Tibial nerve (tissue), 3 donors: ENCODE results near the gene PARP16.

Experiments used
- CTCF ChIP-seq, 5 experiments: fragments of 200-600 bp in 3 of 5; fragments of 450-650 bp in 2 of 5; sonication (generic) in 3 of 5; IDR thresholded peaks; one replicate each; pipeline ENCODE4 v1.5.1; 2016 to 2019; ENCODE audit warnings: antibody characterized with exemption in 5 of 5, mild to moderate bottlenecking in 3 of 5, moderate library complexity in 2 of 5
- POLR2A ChIP-seq, 2 donors: fragments of 450-650 bp; IDR thresholded peaks; one replicate each; pipeline ENCODE4 v1.6.1; 2017; ENCODE audit warnings: antibody characterized with exemption in 2 of 2, mild to moderate bottlenecking in 2 of 2, moderate library complexity in 2 of 2

- peak; percentile 76 to 95 (median 87) for TF ChIP-seq CTCF (IDR thresholded peaks at IDR 0.05)
- peak; percentile 94 for TF ChIP-seq POLR2A (IDR thresholded peaks at IDR 0.05)
These were observed 17.9 kb upstream of the PARP16 start, which contains the start of gene RNU5B-1 for GRCh38 chr15:65304381-65305149.
